Uterus (tissue), 2 donors: ENCODE data around the gene TTLL7.

Experiments used
- CTCF ChIP-seq, 4 experiments: fragments of 200-600 bp in 2 of 4; fragments of 450-650 bp in 2 of 4; sonication (generic) in 2 of 4; IDR thresholded peaks; one replicate each; pipeline ENCODE4 v1.5.1; 2016 to 2019; ENCODE audit warnings: antibody characterized with exemption in 4 of 4, mild to moderate bottlenecking in 2 of 4, moderate library complexity in 1 of 4
- POLR2A ChIP-seq, 2 donors: fragments of 450-650 bp; IDR thresholded peaks; one replicate each; pipeline ENCODE4 v1.6.1; 2016; ENCODE audit warnings: antibody characterized with exemption in 2 of 2, mild to moderate bottlenecking in 1 of 2, moderate library complexity in 1 of 2

- TF ChIP-seq CTCF (IDR thresholded peaks at IDR 0.05): no peak
- peak; percentile 19 to 29 for TF ChIP-seq POLR2A (IDR thresholded peaks at IDR 0.05)
Measured at GRCh38 chr1:83999316-83999819, 436 bp upstream of the TTLL7 start.
